NB4 (cell line): Measurements from ENCODE around the gene STON2.

ENCODE experiments used
- DNase-seq: peaks from one replicate; pipeline ENCODE4 v3.0.0; 2010; ENCODE audit warnings: low read depth
- H3K4me3 ChIP-seq: one replicate; pipeline ENCODE4 v1.5.1; 2011; ENCODE audit warnings: mild to moderate bottlenecking, low read depth, low read length, moderate library complexity
- CTCF ChIP-seq: IDR thresholded peaks from one replicate; pipeline ENCODE4 v1.5.1; 2012; ENCODE audit warnings: low read depth, low read length
- MYC ChIP-seq: IDR thresholded peaks from 2 replicates; pipeline ENCODE4 v1.6.1; 2011; ENCODE audit warnings: low read depth, low read length
- POLR2A ChIP-seq: IDR thresholded peaks from 2 replicates; pipeline ENCODE4 v1.6.1; 2011; ENCODE audit warnings: mild to moderate bottlenecking; ENCODE audit not compliant: insufficient read length; ENCODE audit errors: extremely low read depth
- TF ChIP-seq, protein P1 (sequence below): IDR thresholded peaks from 2 replicates; pipeline ENCODE4 v1.6.1; 2011; ENCODE audit warnings: low read depth, low read length

STON2 gene

GRCh38 chr14:81423504-81423903 is 23.4 kb upstream of the STON2 start:
- TF ChIP-seq, protein P1, sequence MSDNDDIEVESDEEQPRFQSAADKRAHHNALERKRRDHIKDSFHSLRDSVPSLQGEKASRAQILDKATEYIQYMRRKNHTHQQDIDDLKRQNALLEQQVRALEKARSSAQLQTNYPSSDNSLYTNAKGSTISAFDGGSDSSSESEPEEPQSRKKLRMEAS: no peak
- TF ChIP-seq MYC (no peak), POLR2A (no peak), CTCF (no peak)
- H3K4me3 ChIP-seq: no peak overlapping the region
- DNase-seq: no peak

- no peak for TF ChIP-seq MYC
- no peak for DNase-seq
- no peak overlapping the region for H3K4me3 ChIP-seq
Observed at GRCh38 chr14:81418057-81418790, 18.1 kb upstream of the STON2 start.

DNA sequence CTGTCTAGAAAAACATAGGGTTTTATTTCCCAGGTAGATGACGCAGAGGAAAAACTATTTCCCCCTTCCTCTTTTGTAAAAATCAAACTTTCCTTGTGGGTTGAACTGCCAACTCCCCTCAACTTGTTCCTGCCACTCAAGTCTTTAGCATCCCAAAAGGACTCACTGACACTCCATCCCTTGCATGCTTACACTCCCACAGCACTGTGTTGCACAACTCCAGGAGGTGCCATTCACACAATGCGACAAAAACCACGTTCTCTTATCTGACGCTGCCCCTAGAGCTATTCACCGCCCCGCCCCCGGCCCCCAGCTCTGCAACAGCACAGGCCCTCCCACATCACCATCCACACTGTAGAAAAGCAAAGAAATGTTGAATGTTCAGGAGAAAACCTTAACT is 16.9 kb upstream of the STON2 start:
- peak; percentile 69 for DNase-seq
- no peak overlapping the region for H3K4me3 ChIP-seq
- no peak for TF ChIP-seq MYC
- TF ChIP-seq, protein P1: no peak
- no peak for TF ChIP-seq POLR2A
- TF ChIP-seq CTCF: no peak

DNA sequence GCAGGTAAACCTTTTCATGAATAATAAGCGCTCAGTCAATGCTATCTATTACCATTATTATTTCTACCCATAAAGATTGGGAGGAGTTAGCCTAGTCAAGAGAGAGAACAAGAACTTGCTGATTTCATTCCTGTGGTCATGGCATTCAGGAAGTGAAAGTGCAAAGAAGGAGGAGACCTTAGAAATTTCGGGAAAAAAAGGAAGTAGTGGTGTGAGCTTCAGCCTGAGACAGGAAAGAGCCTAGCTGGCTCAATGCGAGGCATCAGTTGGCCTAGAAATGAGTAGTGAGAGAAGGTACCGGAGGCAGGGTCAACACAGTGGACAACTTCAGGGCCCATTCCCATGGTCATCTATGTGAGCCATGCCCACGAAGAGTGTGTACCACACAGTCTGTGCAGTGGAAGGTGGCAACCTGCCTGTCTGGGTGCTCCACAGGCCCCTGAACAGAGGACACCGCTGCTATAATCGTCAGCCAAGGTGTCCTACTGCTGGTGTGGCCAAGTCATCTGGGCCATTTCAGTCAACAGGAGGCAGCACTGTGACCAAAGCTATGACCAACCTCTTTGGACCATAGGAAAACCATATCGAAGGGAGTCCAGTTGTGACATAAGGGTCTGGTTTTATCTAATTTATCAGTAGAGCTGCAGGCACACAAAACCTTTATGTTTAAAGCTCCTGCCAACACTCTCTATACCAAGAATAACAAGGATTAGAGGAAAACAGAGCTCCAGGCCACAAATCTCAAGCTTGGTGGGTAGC is 16.2 kb upstream of the STON2 start:
- TF ChIP-seq, protein P1: no peak
- no peak for TF ChIP-seq CTCF
- TF ChIP-seq POLR2A: no peak
- TF ChIP-seq MYC: no peak
- DNase-seq: peak; percentile 81
- H3K4me3 ChIP-seq: no peak overlapping the region

DNA sequence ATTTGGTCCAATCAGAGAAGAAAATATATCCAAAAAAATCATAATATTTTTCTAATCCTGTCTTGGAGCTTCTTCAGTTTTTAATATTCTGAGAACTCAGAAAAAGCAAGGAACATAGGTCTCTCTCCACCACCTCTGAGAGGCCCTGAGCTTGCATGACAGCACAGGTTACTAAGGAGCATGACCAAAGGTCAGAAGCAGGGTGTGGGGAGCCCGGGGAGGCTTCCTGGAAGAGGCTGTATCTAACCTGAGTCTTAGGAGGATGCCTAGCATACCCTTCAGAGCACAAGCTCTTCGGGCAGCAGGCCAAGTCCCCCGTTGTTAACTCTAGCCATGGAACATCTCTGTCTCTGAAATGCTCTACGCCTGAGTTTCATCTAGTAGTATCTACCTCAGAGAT is 15.7 kb upstream of the STON2 start:
- H3K4me3 ChIP-seq: no peak overlapping the region
- TF ChIP-seq POLR2A (no peak), CTCF (no peak), MYC (no peak)
- TF ChIP-seq, protein P1: no peak
- DNase-seq: no peak

DNA sequence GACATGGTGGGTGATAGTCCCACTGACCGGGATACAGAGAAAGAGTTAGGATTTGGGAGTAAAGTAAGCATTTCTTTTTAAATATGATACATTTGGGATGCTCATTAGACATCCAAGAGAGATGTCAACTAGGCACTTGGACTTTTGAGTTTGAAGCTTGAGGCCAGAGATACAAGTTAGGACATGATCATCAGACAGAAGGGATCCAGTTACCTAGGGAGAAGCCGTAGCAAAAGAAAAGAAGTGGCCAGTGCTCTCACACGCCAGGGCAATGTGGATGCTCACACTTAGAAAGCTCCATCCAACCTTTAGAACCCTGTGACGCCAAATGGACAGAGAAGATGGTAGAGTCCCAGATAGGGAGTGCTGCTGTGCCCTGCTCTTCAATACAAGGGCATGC is 14.0 kb upstream of the STON2 start:
- no peak overlapping the region for H3K4me3 ChIP-seq
- DNase-seq: no peak
- TF ChIP-seq MYC: no peak
